GM21515 (cell line): ENCODE results near the gene UTS2B.

ENCODE experiments used
- ATAC-seq: cut with Tn5 transposase; IDR thresholded peaks from one replicate; pipeline ENCODE4 v1.9.1; 2021; ENCODE audit not compliant: unreplicated experiment

The UTS2B gene

GRCh38 chr3:191246034-191246433 lies 84.3 kb downstream of the UTS2B start:
- ATAC-seq = peak; percentile 76

- peak; percentile 42 for ATAC-seq
These were observed 86.0 kb downstream of the UTS2B start for GRCh38 chr3:191244242-191244867.

DNA sequence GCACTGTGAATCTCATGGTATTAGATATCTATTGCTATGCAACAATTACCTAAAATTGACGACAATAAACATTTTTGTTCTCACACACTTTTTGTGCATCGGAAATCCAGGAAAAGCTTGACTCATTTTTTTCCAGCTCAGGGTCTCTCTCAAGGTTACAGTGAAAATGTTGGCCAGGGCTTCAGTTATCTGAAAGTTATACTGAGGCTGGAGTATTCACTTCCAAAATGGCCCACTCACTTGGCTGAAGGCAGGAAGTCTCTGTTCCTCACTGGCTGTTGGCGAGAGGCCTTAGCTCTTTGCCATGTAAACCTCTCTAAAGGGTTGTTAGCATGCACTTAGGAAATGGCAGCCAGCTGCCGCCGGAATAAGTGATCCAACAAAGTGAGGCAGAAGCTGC lies 89.8 kb downstream of the UTS2B start:
- no peak for ATAC-seq

DNA sequence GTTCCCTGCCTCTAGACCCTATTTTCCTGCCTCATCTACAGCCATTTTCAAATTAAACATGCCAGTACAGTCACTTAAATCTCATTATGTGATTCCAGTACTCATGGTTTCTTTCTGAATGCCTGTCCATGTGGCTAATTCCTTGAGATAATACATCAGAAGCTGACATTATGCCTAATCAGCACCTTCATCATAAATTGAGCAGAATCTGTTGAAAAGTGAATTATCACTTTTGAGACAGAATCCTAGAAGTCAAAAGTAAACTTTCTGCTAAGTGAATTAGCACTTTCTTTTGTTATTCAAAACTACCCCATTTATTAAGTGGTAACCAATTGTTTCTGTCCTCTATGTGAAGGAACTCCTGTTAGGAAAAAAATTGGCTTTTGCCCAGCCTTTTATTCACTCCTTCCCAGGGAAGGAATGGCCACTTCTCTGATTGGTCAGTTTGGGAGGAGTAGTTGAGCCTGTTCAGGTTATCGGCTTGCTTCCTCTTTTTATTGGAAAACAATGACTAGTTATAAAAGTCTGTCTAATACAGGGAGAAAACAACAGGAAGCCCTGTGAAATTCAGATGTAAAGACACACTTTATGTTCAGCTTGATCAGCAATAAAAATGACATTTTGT lies 90.8 kb downstream of the UTS2B start:
- no peak for ATAC-seq

- ATAC-seq = no peak
These were observed 92.0 kb downstream of the UTS2B start for GRCh38 chr3:191238321-191238817.

- ATAC-seq = no peak
These were observed 93.1 kb downstream of the UTS2B start for GRCh38 chr3:191237047-191237882.

DNA sequence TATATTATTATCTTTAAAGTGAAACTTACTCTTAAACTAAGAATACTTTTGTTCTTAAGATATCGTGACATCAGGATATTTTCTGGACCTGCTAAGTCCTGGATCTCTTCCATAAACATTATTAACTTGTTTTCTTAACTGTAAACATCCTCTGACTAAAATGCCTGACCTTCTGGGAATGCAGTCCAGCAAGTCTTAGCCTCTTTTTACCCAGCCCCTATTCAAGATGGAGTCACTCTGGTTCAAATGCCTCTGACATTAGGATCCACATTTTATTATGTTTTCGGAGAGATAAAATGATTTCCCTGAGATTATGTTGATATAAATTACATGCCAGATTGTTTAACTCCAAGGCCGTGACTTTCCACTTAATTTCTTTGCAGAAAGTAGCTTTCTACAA lies 93.7 kb downstream of the UTS2B start:
- ATAC-seq = no peak

DNA sequence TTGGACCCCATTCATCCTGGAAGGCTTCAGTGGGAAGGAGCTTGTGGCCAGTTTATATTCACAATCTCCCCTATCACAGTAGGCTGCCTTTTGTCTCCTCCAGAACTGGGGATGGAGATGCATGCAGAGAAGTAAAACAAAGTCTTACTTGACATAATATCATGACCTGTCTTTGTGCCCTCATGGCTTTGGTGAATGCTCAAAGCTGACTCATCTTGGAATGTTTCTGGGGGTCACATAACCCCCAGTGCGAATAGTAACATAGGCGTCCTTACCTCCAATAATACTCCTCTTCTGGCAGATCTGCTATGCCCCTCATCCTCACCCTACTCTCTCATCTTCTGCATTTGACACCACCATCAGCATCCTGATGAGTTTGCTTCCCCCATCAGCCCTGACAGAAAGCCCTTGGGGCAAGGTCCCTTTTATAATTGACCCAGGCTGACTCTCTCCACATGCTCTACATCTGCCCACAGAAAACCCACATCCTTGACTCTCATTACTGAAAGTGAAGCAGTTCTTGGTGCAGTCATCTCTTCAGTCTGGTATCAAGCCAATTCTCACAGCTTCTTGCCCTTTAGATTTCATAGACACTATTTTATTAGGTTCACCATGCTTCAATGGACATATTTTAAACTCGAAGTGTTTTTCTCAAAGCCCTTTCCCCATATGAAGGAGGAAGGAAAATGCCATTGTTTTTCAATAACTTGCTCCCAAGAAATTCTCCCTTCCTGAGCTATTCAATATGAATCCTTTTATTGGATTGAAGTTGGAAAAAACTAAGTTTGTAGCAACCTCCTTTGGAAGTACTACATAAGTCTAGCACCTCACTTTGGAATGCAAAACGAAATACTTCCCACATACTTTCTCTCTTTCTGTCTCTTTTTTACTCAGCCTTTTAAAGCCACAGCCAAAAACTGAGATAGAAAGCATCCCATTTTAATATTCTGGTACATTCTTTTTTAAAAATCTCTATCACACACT lies 94.7 kb downstream of the UTS2B start:
- ATAC-seq = peak; percentile 99

DNA sequence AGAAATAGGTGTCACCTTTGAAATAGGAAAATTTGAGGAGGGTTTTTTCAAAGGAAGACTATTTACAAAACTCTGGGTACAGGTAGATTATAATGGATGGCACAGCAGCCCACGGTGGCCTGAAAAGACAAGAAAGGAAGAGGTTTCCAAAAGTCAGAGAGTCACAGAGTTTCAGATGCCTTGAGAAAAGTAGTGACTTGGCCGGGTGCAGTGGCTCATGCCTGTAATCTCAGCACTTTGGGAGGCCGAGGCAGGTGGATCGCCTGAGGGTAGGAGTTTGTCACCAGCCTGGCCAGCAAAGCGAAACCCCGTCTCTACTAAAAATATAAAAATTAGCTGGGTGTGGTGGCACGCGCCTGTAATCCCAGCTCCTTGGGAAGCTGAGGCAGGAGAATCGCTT lies 96.1 kb downstream of the UTS2B start:
- ATAC-seq = no peak

DNA sequence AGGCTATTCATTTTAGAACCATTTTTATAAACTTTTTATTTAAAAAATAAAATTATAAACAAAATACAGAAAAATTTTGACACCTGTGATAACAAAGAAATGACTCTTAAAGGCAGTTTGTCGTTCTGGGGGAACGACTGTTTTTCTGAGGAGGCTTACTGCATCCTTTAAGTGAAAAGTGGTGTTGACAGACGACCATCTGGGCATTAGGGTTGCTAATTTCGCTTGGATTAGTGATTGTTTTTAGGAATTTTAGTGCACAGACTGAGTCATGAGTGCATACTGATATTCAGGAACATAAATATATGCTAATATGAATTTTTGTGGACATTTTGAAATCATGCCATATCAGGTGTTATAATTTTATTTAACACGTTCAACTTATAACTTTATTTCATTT lies 102.8 kb downstream of the UTS2B start:
- no peak for ATAC-seq

DNA sequence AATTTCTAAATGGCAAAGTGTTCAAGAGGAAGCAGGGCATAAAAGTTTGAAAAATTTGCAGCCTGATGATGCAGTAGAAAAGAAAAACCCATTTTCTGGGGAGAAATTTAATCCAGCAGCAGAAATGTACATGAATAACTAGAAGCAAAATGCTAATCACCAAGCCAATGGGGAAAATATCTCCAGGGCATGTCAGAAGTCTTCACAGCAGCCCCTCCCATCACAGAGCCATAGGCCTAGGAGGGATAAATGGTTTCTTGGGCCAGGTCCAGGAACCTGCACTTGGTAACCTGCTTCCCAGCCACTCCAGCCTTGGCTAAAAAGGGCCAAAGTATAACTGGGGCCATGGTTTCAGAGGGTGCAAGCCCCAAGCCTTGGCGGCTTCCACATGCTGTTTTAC lies 108.7 kb downstream of the UTS2B start:
- no peak for ATAC-seq

DNA sequence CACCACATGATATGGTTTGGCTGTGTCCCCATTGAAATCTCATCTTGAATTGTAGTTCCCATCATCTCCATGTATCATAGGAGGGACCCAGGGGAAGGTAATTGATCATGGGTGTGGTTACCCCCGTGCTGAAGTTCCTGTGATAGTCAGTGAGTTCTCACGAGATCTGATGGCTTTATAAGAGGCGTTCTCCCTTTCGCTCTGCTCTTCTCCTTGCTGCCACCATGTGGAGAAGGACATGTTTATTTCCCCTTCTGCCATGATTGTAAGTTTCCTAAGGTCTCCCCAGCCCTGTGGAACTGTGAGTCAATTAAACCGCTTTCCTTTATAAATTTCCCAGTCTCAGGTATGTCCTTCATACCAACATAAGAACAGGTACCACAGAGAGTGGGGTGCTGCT lies 109.4 kb downstream of the UTS2B start:
- no peak for ATAC-seq

- no peak for ATAC-seq
These were observed 113.0 kb downstream of the UTS2B start for GRCh38 chr3:191217301-191217700.
